ENCODE data around the gene CYP24A1. TPM values are rescaled to one million over a fixed set of nuclear protein-coding genes. Genes with fewer than 3 reads are reported as not detected.

The CYP24A1 gene
- total and polyA plus RNA-seq, 5 donors from 2014 or later, result 0.49 to 0.80 (median 0.66) TPM; not detected in 1

GRCh38 chr20:54122681-54123586, 50.9 kb downstream of the CYP24A1 start:
- no peaks in the 10 kb centered on the region for H3K4me1 Mint-ChIP-seq
- H3K27ac Mint-ChIP-seq, result no peak overlapping the region
- Histone ChIP-seq H3K4me1 (ENCODE audit: control insufficient read depth, insufficient read depth, low read length, poor library complexity, severe bottlenecking) (no peaks in the 10 kb centered on the region), H3K36me3 (ENCODE audit: control insufficient read depth, insufficient read depth, low read length) (no peaks in the 10 kb centered on the region), H3K4me3 (ENCODE audit: low read depth, low read length) (no peak overlapping the region), H3K27me3 (ENCODE audit: control insufficient read depth, insufficient read depth, low read length) (no peaks in the 10 kb centered on the region), H3K27ac (ENCODE audit: insufficient read depth, low read length, poor library complexity, severe bottlenecking) (no peak overlapping the region), H3K9me3 (ENCODE audit: control insufficient read depth in 2 of 2, low read length in 2 of 2) (no peaks in the 10 kb centered on the region)
- DNase-seq (no peak), ATAC-seq (ENCODE audit: low read depth in 2 of 2) (no peak)
- H3K9me3 Mint-ChIP-seq, result no peaks in the 10 kb centered on the region
- H3K4me3 Mint-ChIP-seq, result no peak overlapping the region
- peaks cover 4% of the 10 kb centered on the region for H3K27me3 Mint-ChIP-seq
- H3K36me3 Mint-ChIP-seq, result no peaks in the 10 kb centered on the region

GRCh38 chr20:54122189-54122588, 51.6 kb downstream of the CYP24A1 start:
- DNase-seq (no peak), ATAC-seq (ENCODE audit: low read depth in 2 of 2) (no peak)
- no peaks in the 10 kb centered on the region for H3K36me3 Mint-ChIP-seq
- no peak overlapping the region for H3K4me3 ChIP-seq (ENCODE audit: low read depth, low read length)
- no peaks in the 10 kb centered on the region for H3K36me3 ChIP-seq (ENCODE audit: control insufficient read depth, insufficient read depth, low read length)
- H3K9me3 ChIP-seq (ENCODE audit: control insufficient read depth in 2 of 2, low read length in 2 of 2), result no peaks in the 10 kb centered on the region
- H3K4me1 Mint-ChIP-seq, result no peaks in the 10 kb centered on the region
- H3K4me3 Mint-ChIP-seq, result no peak overlapping the region
- no peaks in the 10 kb centered on the region for H3K27me3 ChIP-seq (ENCODE audit: control insufficient read depth, insufficient read depth, low read length)
- H3K9me3 Mint-ChIP-seq, result no peaks in the 10 kb centered on the region
- H3K4me1 ChIP-seq (ENCODE audit: control insufficient read depth, insufficient read depth, low read length, poor library complexity, severe bottlenecking), result no peaks in the 10 kb centered on the region
- no peak overlapping the region for H3K27ac Mint-ChIP-seq
- H3K27ac ChIP-seq (ENCODE audit: insufficient read depth, low read length, poor library complexity, severe bottlenecking), result no peak overlapping the region
- H3K27me3 Mint-ChIP-seq, result peaks cover 4% of the 10 kb centered on the region

- Mint-ChIP-seq H3K4me1 (no peaks in the 10 kb centered on the region), H3K36me3 (no peaks in the 10 kb centered on the region)
- H3K27me3 ChIP-seq (ENCODE audit: control insufficient read depth, insufficient read depth, low read length), result no peaks in the 10 kb centered on the region
Observed at GRCh38 chr20:54119744-54120143, 54.0 kb downstream of the CYP24A1 start.

DNA sequence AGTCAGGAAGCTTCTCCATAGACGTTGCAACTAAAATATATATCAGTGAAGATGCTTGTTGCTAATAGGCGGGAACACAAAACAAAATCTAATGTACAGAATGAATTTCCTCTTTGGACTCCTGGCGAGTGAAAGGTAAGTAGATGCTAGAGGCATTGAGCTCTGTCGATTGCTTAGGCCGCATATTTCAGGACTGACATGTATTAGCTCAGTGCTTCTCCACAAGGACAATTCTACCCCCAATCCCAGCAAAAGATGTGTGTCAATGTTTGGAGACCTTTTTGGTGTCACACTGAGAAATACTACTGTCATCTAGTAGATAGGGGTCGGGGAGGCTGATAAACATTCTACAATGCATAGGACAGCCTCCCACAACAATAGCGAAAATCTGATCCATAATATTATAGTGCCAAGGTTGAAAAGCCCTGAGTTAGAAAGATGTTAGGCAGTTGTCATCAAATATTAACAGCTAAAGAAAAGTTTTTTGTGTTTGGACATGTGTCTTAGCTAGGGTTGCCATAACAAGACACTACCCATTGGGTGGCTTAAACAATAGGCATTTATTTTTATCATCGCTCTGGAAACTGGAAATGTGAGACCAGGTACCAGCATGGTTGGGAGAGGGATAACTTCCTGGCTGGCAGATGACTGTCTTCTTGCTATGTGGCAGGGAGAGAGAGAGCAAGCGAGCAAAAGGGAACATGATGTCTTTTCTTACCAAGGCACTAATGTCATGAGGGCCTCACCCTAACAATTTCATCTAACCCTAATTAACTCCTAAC, 55.4 kb downstream of the CYP24A1 start:
- no peak overlapping the region for H3K27ac Mint-ChIP-seq
- no peak overlapping the region for H3K27ac ChIP-seq (ENCODE audit: insufficient read depth, low read length, poor library complexity, severe bottlenecking)
- no peaks in the 10 kb centered on the region for H3K4me1 Mint-ChIP-seq
- H3K4me1 ChIP-seq (ENCODE audit: control insufficient read depth, insufficient read depth, low read length, poor library complexity, severe bottlenecking), result no peaks in the 10 kb centered on the region
- no peaks in the 10 kb centered on the region for H3K9me3 ChIP-seq (ENCODE audit: control insufficient read depth in 2 of 2, low read length in 2 of 2)
- H3K27me3 ChIP-seq (ENCODE audit: control insufficient read depth, insufficient read depth, low read length), result no peaks in the 10 kb centered on the region
- peaks cover 0 to 1% (median 0%) of the 10 kb centered on the region in 7 donors for H3K9me3 Mint-ChIP-seq
- H3K36me3 ChIP-seq (ENCODE audit: control insufficient read depth, insufficient read depth, low read length), result no peaks in the 10 kb centered on the region
- no peaks in the 10 kb centered on the region for H3K36me3 Mint-ChIP-seq
- DNase-seq (no peak), ATAC-seq (ENCODE audit: low read depth in 2 of 2) (no peak)
- H3K4me3 Mint-ChIP-seq, result no peak overlapping the region
- H3K27me3 Mint-ChIP-seq, result peaks cover 4% of the 10 kb centered on the region
- H3K4me3 ChIP-seq (ENCODE audit: low read depth, low read length), result no peak overlapping the region

More at GRCh38 chr20:54119744-54120143, 54.0 kb downstream of the CYP24A1 start:
- Histone ChIP-seq H3K9me3 (ENCODE audit: control insufficient read depth in 2 of 2, low read length in 2 of 2) (no peaks in the 10 kb centered on the region), H3K4me3 (ENCODE audit: low read depth, low read length) (no peak overlapping the region), H3K36me3 (ENCODE audit: control insufficient read depth, insufficient read depth, low read length) (no peaks in the 10 kb centered on the region), H3K4me1 (ENCODE audit: control insufficient read depth, insufficient read depth, low read length, poor library complexity, severe bottlenecking) (no peaks in the 10 kb centered on the region), H3K27ac (ENCODE audit: insufficient read depth, low read length, poor library complexity, severe bottlenecking) (no peak overlapping the region)
- Mint-ChIP-seq H3K27me3 (peaks cover 2% of the 10 kb centered on the region), H3K9me3 (no peaks in the 10 kb centered on the region), H3K27ac (no peak overlapping the region), H3K4me3 (no peak overlapping the region)
- DNase-seq (no peak), ATAC-seq (ENCODE audit: low read depth in 2 of 2) (no peak)

- H3K27ac Mint-ChIP-seq, result no peak overlapping the region
- no peak overlapping the region for H3K4me3 Mint-ChIP-seq
- H3K36me3 Mint-ChIP-seq, result no peaks in the 10 kb centered on the region
- H3K4me3 ChIP-seq (ENCODE audit: low read depth, low read length), result no peak overlapping the region
- H3K4me1 Mint-ChIP-seq, result no peaks in the 10 kb centered on the region
- H3K9me3 Mint-ChIP-seq, result peaks cover 0 to 1% (median 0%) of the 10 kb centered on the region in 7 donors
- peaks cover 4% of the 10 kb centered on the region for H3K27me3 Mint-ChIP-seq
- H3K36me3 ChIP-seq (ENCODE audit: control insufficient read depth, insufficient read depth, low read length), result no peaks in the 10 kb centered on the region
- no peaks in the 10 kb centered on the region for H3K4me1 ChIP-seq (ENCODE audit: control insufficient read depth, insufficient read depth, low read length, poor library complexity, severe bottlenecking)
- no peaks in the 10 kb centered on the region for H3K9me3 ChIP-seq (ENCODE audit: control insufficient read depth in 2 of 2, low read length in 2 of 2)
- DNase-seq, result no peak
- no peak for ATAC-seq (ENCODE audit: low read depth in 2 of 2)
- no peak overlapping the region for H3K27ac ChIP-seq (ENCODE audit: insufficient read depth, low read length, poor library complexity, severe bottlenecking)
- no peaks in the 10 kb centered on the region for H3K27me3 ChIP-seq (ENCODE audit: control insufficient read depth, insufficient read depth, low read length)
Observed at GRCh38 chr20:54116550-54117235, 57.1 kb downstream of the CYP24A1 start.

- Mint-ChIP-seq H3K27me3 (peaks cover 4% of the 10 kb centered on the region), H3K4me3 (no peak overlapping the region), H3K27ac (no peak overlapping the region), H3K4me1 (no peaks in the 10 kb centered on the region), H3K9me3 (peaks cover 0 to 1% (median 0%) of the 10 kb centered on the region in 7 donors), H3K36me3 (no peaks in the 10 kb centered on the region)
- Histone ChIP-seq H3K36me3 (ENCODE audit: control insufficient read depth, insufficient read depth, low read length) (no peaks in the 10 kb centered on the region), H3K27ac (ENCODE audit: insufficient read depth, low read length, poor library complexity, severe bottlenecking) (no peak overlapping the region), H3K9me3 (ENCODE audit: control insufficient read depth in 2 of 2, low read length in 2 of 2) (no peaks in the 10 kb centered on the region), H3K4me3 (ENCODE audit: low read depth, low read length) (no peak overlapping the region), H3K27me3 (ENCODE audit: control insufficient read depth, insufficient read depth, low read length) (no peaks in the 10 kb centered on the region), H3K4me1 (ENCODE audit: control insufficient read depth, insufficient read depth, low read length, poor library complexity, severe bottlenecking) (no peaks in the 10 kb centered on the region)
- no peak for DNase-seq
- ATAC-seq (ENCODE audit: low read depth in 2 of 2), result no peak
Observed at GRCh38 chr20:54115172-54115854, 58.5 kb downstream of the CYP24A1 start.

- DNase-seq (no peak), ATAC-seq (ENCODE audit: low read depth in 2 of 2) (no peak)
- no peaks in the 10 kb centered on the region for H3K4me1 Mint-ChIP-seq
- no peak overlapping the region for H3K27ac Mint-ChIP-seq
- no peaks in the 10 kb centered on the region for H3K36me3 Mint-ChIP-seq
- Histone ChIP-seq H3K36me3 (ENCODE audit: control insufficient read depth, insufficient read depth, low read length) (no peaks in the 10 kb centered on the region), H3K4me1 (ENCODE audit: control insufficient read depth, insufficient read depth, low read length, poor library complexity, severe bottlenecking) (no peaks in the 10 kb centered on the region), H3K27ac (ENCODE audit: insufficient read depth, low read length, poor library complexity, severe bottlenecking) (no peak overlapping the region), H3K27me3 (ENCODE audit: control insufficient read depth, insufficient read depth, low read length) (no peaks in the 10 kb centered on the region), H3K4me3 (ENCODE audit: low read depth, low read length) (no peak overlapping the region), H3K9me3 (ENCODE audit: control insufficient read depth in 2 of 2, low read length in 2 of 2) (no peaks in the 10 kb centered on the region)
- H3K27me3 Mint-ChIP-seq, result peaks cover 4% of the 10 kb centered on the region
- no peak overlapping the region for H3K4me3 Mint-ChIP-seq
- H3K9me3 Mint-ChIP-seq, result peaks cover 0 to 1% (median 0%) of the 10 kb centered on the region in 7 donors
Observed at GRCh38 chr20:54114109-54114508, 59.7 kb downstream of the CYP24A1 start.

Measured in CD4-positive, CD25-positive, alpha-beta regulatory T cell (primary cell).